Activated T-cell treated with anti-CD3 and anti-CD28 coated beads for 4 hours (primary cell): ENCODE results near the gene C19orf33.

Experiments used
- DNase-seq: peaks from one replicate; pipeline ENCODE4 v3.0.0-alpha.2; 2020

Gene C19orf33

GRCh38 chr19:38280030-38280921, 23.8 kb upstream of the C19orf33 start:
- DNase-seq: no peak

- no peak for DNase-seq
Observed at GRCh38 chr19:38281811-38282566, 22.1 kb upstream of the C19orf33 start.

- no peak for DNase-seq
Observed at GRCh38 chr19:38283271-38283670, 20.8 kb upstream of the C19orf33 start.

DNA sequence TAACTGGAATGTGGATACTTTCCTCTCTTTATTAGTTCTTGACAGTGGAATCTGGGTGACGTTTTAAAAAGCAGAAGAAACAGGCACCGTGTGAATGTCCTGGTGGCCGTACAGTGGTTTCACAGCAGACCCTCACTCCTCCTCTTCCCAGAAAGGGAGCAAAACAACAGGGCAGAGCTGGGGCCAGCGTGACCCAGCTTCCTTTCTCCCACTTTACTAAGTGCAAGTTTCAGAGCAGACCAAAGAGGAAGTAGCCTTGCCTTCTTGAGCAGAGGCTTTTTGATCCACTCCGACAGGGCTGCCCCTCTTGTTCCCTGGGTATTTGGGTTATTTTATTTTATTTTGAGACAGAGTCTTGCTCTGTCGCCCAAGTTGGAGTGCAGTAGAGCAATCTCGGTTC, 19.6 kb upstream of the C19orf33 start:
- DNase-seq: no peak

DNA sequence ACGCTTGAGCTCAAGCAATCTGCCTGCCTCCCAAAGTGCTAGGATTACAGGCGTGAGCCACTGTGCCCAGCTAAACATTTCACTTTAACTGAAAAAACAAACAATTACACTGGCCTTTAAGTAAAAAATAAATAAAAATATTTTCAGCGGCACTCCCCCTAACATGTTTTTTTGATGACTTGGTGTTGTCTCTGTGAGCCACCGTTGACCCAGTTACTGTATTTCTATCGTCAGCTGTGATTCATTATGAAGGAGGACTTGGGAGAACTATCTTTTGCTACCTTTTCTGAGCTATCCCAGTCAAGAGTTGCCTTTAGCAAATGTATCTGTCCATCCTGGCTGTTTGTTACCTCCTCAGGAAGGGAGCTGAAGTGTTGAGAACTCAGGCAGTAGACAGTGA, 18.5 kb upstream of the C19orf33 start:
- no peak for DNase-seq

DNA sequence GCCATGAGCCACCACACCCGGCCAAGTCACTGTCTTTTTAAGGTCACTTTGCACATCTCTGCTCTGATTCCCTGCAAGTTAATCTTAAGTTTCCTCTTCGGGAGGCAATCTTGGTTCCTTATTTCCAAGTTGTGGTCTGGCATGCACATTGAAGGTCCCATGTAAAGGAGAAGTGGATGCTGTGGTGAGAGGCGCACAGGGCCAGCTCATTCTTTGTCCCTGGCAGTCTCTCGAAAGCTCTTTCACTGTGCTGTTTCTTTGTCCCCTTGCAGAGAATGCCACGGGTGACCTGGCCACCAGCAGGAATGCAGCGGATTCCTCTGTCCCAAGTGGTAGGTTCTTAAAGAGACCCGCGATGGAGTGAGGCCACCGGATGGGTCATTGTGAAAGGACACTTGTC, 16.4 kb upstream of the C19orf33 start:
- DNase-seq: no peak

DNA sequence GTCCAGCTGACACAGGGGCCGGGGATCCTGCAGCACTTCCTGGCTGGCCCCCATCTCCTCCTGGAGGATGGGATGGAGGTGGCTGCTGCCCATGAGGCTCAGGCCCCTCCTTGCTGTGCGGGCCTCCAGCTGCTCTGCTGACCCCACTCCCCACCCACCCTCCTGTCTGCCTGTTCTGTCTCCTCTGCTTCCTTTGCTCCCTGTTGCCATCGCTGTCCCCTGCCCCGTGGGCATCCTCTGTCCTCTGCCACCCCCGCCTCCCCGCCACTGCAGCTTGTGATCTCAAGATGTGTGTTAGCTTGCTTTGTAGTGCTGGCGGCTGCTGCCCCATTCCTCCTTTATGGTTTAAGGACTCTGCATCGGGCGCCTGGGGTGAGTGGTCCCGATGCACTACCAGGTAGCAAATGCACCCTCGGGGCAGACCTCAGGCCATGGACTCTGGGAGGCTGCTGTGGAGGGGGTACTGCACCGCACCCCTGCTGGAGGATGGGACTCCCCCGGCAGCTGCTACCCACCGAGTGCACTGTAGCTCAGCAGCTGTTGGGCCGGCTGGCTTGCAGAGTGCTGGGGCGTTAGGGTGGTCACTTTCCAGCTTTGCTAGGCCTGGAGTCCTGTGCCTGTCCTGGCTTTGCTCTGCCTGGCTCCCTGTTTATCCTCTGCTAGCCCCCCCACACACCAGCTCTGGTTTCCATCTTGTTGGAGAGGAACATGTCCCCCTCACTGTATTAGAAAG, 15.8 kb upstream of the C19orf33 start:
- no peak for DNase-seq

- DNase-seq: no peak
Observed at GRCh38 chr19:38289955-38290354, 14.1 kb upstream of the C19orf33 start.

DNA sequence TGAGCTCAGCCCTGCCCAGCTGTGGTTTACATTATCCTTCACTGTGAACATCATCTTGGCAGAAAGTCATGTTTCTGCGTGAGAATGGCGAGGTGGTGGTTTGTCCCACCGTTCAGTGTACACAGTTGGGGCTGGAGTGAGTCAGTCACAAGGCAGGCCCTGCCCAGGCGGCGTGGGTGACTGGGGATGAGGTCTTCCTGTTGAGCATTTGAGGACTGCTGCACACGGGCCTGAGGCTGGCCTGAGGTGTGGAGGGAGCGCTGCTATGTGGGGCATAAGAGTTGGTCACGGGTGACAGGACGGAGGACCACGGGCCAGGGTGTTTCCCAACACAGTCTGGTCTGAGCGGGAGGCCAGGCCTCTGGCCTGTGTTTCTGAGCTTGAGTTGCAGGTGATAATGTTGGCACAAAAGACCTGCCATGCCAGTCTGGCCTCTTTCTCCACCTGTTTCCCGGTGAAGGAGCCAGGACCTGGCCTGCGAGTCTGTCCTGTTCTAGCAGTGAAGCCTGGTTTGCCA, 13.4 kb upstream of the C19orf33 start:
- DNase-seq: no peak

DNA sequence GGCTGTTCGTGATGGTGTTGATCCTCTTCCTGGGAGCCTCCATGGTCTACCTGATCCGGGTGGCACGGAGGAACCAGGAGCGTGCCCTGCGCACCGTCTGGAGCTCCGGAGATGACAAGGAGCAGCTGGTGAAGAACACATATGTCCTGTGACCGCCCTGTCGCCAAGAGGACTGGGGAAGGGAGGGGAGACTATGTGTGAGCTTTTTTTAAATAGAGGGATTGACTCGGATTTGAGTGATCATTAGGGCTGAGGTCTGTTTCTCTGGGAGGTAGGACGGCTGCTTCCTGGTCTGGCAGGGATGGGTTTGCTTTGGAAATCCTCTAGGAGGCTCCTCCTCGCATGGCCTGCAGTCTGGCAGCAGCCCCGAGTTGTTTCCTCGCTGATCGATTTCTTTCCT, 12.2 kb upstream of the C19orf33 start:
- no peak for DNase-seq

DNA sequence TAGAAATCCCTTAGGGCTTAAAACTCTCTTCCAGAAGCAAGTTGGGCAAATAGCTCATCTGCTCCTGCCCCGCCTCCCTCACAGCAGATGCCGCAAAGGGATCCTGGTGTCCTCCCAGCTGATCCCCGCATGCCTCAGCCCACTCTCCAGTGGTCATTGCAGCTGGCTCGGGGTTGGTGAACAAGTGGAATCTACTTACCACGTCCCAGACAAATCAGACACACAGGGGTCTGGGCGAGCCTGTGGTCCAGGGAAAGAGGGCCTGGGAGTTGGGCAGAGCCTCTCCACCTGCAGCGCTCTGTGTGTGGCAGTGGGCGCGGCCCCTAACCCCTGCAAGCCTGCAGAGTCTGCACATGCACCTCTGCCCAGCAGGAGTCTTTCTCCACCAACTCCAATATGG, 10.8 kb upstream of the C19orf33 start:
- no peak for DNase-seq

- no peak for DNase-seq
Observed at GRCh38 chr19:38294090-38294489, 10.0 kb upstream of the C19orf33 start.

- no peak for DNase-seq
Observed at GRCh38 chr19:38298821-38299680, 5.0 kb upstream of the C19orf33 start.

DNA sequence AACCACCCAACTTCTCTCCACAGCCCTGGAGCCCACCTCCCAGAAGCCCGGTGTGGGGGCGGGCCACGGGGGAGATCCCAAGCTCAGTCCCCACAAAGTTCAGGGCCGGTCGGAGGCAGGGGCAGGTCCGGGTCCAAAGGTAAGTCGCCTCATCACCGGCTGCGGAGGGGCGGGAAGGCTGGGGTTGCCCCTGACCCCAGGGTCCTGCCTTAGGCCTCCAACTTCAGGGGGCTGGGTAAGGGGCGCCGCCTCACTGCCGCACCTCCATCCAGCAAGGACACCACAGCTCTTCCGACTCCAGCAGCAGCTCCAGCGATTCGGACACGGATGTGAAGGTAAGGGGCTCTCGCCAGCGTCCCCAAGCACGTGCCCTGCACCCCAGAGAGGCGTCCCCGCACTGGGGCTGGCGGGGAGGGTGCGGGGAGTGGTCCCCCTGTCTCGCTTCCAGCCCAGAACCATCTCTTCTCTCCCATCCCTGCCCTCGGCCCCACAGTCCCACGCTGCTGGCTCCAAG, 358 bp downstream of the C19orf33 start:
- DNase-seq: no peak

DNA sequence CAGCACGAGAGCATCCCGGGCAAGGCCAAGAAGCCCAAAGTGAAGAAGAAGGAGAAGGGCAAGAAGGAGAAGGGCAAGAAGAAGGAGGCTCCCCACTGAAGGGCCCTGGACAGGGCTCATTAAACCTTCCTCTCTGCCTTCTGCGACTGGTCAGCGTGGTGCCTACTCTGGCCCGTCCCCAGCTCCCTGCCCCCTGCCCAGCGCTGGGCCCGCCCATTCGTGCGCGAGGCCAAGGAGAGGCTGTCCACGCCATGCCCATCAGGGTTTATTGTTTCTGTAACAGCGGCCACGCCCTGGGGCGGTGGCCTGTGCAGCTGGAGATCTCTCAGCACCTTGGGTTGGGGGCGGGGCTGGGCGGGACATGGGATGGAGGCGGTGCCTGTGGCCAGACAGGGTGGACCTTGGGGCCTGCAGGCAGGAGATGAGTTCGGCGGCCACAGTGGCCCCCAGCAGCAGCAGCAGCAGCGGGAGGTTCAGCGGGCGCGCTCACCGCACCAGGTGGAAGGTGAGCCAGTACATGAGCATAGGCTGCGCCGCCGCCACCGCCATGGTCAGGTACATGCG, 897 bp downstream of the C19orf33 start:
- no peak for DNase-seq

- DNase-seq: no peak
Observed at GRCh38 chr19:38306236-38306635, 2.2 kb downstream of the C19orf33 start.

DNA sequence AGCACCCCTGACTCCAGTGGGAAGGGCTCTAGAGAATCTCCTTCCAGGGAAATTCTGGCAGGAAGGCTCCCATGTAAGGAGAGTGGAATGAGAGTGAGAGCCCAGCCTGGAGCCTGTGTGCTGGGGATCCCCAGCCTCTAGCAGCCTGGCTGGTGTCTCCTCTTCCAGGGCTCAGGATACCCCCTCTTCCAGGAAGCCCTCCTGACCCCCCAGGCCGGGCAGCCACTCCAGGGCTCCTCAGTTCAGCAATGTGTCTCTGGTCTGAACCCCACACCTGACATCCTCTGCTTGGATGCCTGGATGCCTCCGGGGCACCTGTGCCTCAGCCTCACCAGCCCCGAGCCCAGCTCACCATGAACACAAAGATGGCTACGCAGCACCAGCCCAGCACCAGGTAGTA, 3.0 kb downstream of the C19orf33 start:
- DNase-seq: no peak

DNA sequence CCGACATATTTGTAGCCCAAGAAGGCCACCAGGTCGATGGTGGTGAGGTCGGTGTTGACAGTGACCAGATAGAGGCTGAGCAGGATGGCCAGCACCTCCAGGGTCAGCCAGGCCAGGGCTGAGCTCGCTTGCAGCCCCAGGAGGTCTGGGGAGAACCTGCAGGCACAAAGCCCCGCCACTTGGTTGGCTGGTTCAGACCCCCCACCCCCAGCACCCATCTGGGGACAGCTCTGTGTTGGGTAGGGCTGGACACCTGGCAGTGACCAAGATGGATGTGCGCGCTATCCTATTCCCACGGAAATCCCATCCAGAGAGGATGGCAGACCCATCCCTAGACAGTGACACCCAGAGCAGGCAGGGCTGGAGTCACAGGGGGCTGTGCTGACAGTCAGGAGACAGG, 3.5 kb downstream of the C19orf33 start:
- DNase-seq: no peak

- DNase-seq: no peak
Observed at GRCh38 chr19:38308006-38308766, 4.1 kb downstream of the C19orf33 start.

GRCh38 chr19:38308926-38309614, 5.0 kb downstream of the C19orf33 start:
- no peak for DNase-seq
